ENCODE data around the gene KCTD18.

Gene KCTD18

GRCh38 chr2:200454927-200455801, 54.7 kb downstream of the KCTD18 start:
- peak in 1 of 4 experiments; percentile 11 for DNase-seq

GRCh38 chr2:200453853-200454534, 55.9 kb downstream of the KCTD18 start:
- DNase-seq, result no peak

- no peak for DNase-seq
Measured at GRCh38 chr2:200453142-200453852, 56.6 kb downstream of the KCTD18 start.

- DNase-seq, result no peak
Measured at GRCh38 chr2:200452377-200452776, 57.5 kb downstream of the KCTD18 start.

- peak in 3 of 4 experiments; percentile 17 to 37 (median 30) for DNase-seq
Measured at GRCh38 chr2:200451511-200451910, 58.4 kb downstream of the KCTD18 start.

GRCh38 chr2:200450288-200450687, 59.6 kb downstream of the KCTD18 start:
- DNase-seq, result peak; percentile 24 to 64 (median 44)

GRCh38 chr2:200449149-200449548, 60.7 kb downstream of the KCTD18 start:
- DNase-seq, result no peak

GRCh38 chr2:200448455-200448854, 61.4 kb downstream of the KCTD18 start:
- DNase-seq, result no peak

GRCh38 chr2:200447139-200447855, 62.6 kb downstream of the KCTD18 start:
- no peak for DNase-seq

- no peak for DNase-seq
Measured at GRCh38 chr2:200446612-200447011, 63.3 kb downstream of the KCTD18 start.

GRCh38 chr2:200445284-200445683, 64.6 kb downstream of the KCTD18 start:
- no peak for DNase-seq

- DNase-seq, result no peak
Measured at GRCh38 chr2:200444530-200444929, 65.3 kb downstream of the KCTD18 start.

- no peak for DNase-seq
Measured at GRCh38 chr2:200443916-200444315, 66.0 kb downstream of the KCTD18 start.

GRCh38 chr2:200443376-200443775, 66.5 kb downstream of the KCTD18 start:
- DNase-seq, result no peak

GRCh38 chr2:200442471-200442870, 67.4 kb downstream of the KCTD18 start:
- DNase-seq, result no peak

GRCh38 chr2:200439981-200440380, 69.9 kb downstream of the KCTD18 start:
- DNase-seq, result no peak

Data from suppressor macrophage (primary cell).